Liver (tissue), 9 donors: ENCODE data around the gene C16orf89. TPM values are rescaled to one million over a fixed set of nuclear protein-coding genes. Genes with fewer than 3 reads are reported as not detected.
"Not testable (repeated sequence)": the region's sequence is repeated elsewhere in the genome, so short reads cannot be mapped to it uniquely, and the experiment has no call there.

ENCODE experiments used
- DNase-seq: peaks from one replicate; pipeline ENCODE4 v3.0.0-alpha.2; 2017; ENCODE audit warnings: low spot score
- H3K27ac ChIP-seq, 2 donors: one replicate each; pipeline ENCODE4 v1.7.0; 2013; ENCODE audit warnings: inconsistent platforms in 2 of 2, low read length in 2 of 2, control low read depth in 1 of 2, low read depth in 1 of 2, mild to moderate bottlenecking in 1 of 2
- H3K27me3 ChIP-seq, 4 donors: one replicate each; pipeline versions ENCODE4 v1.6.1 to v1.7.0; 2013; ENCODE audit warnings: low read length in 3 of 4, inconsistent platforms in 1 of 4, mild to moderate bottlenecking in 1 of 4, moderate library complexity in 1 of 4; ENCODE audit not compliant: control insufficient read depth in 4 of 4, insufficient read depth in 4 of 4
- H3K36me3 ChIP-seq, 4 donors: one replicate each; pipeline versions ENCODE4 v1.6.1 to v1.7.0; 2013; ENCODE audit warnings: low read length in 3 of 4, mild to moderate bottlenecking in 3 of 4, low read depth in 1 of 4, moderate library complexity in 1 of 4; ENCODE audit not compliant: control insufficient read depth in 4 of 4, insufficient read depth in 3 of 4
- H3K4me1 ChIP-seq, 4 donors: one replicate each; pipeline versions ENCODE4 v1.6.1 to v1.7.0; 2013; ENCODE audit warnings: low read length in 3 of 4, mild to moderate bottlenecking in 3 of 4, moderate library complexity in 1 of 4; ENCODE audit not compliant: control insufficient read depth in 4 of 4, insufficient read depth in 4 of 4
- H3K4me3 ChIP-seq, 3 donors: one replicate each; pipeline versions ENCODE4 v1.6.1 to v1.7.0; 2013; ENCODE audit warnings: low read length in 3 of 3, control low read depth in 1 of 3, low read depth in 1 of 3, mild to moderate bottlenecking in 1 of 3
- H3K9ac ChIP-seq, 2 donors: one replicate each; pipeline ENCODE4 v1.7.0; 2013; ENCODE audit warnings: low read length in 2 of 2, mild to moderate bottlenecking in 2 of 2, moderate library complexity in 2 of 2, control low read depth in 1 of 2, low read depth in 1 of 2
- H3K9me3 ChIP-seq, 4 donors: one replicate each; pipeline versions ENCODE4 v1.6.1 to v1.7.0; 2013; ENCODE audit warnings: low read length in 3 of 4; ENCODE audit not compliant: control insufficient read depth in 4 of 4
- WGBS: extraction: QIAGEN DNeasy Blood & Tissue Kit; methylation state at CpG from one replicate; pipeline ENCODE4 v1.1.7; 2013; 5-methylcytosine and 5-hydroxymethylcytosine counted together
- polyA plus RNA-seq, 2 donors: library from polyadenylated mRNA; stranded (reverse) in 1 of 2; unstranded in 1 of 2; fragments of 200-250 nt in 1 of 2; fragments of >200 nt in 1 of 2; fragmentation: Nextera tagmentation in 1 of 2; extraction: Ambion mirVana in 1 of 2; gene quantifications; one replicate each; pipeline versions ENCODE4 v1.2.1 to v1.2.3, GENCODE V29; 2013 to 2015
- total RNA-seq, 2 donors: library from RNA; depleted of rRNA; stranded (reverse); fragments of >200 nt; gene quantifications; one replicate each; pipeline ENCODE4 v1.2.3, GENCODE V29; 2014
- donor health status: healthy.
- donor health status: healthy.
- donor health status: healthy.
- donor health status: healthy.
- donor health status: healthy.

The C16orf89 gene
- total and polyA plus RNA-seq, 4 donors = 0.25 to 0.61 TPM; not detected in 2

GRCh38 chr16:5097061-5097469 is 31.3 kb upstream of the C16orf89 start:
- peak overlapping the region in 1 of 2 donors; percentile 8 for H3K9ac ChIP-seq
- H3K27ac ChIP-seq = peak overlapping the region; percentile 28 to 35
- not testable (repeated sequence) for H3K27me3 ChIP-seq, H3K9me3 ChIP-seq, DNase-seq, H3K4me1 ChIP-seq, H3K36me3 ChIP-seq
- 1% methylated on average over 23 of the region's 23 CpGs for WGBS
- peak overlapping the region; percentile 41 to 70 (median 43) for H3K4me3 ChIP-seq

GRCh38 chr16:5096437-5097060 is 30.8 kb upstream of the C16orf89 start:
- H3K9me3 ChIP-seq, DNase-seq, H3K27me3 ChIP-seq, H3K4me1 ChIP-seq, H3K36me3 ChIP-seq, H3K27ac ChIP-seq, H3K9ac ChIP-seq: not testable (repeated sequence)
- peak overlapping the region in 2 of 3 donors; percentile 43 to 70 for H3K4me3 ChIP-seq
- WGBS = 26% methylated on average over 7 of the region's 7 CpGs

GRCh38 chr16:5095145-5095830 is 29.5 kb upstream of the C16orf89 start:
- not testable (repeated sequence) for H3K36me3 ChIP-seq, H3K4me1 ChIP-seq, H3K9ac ChIP-seq, H3K27ac ChIP-seq, DNase-seq, H3K4me3 ChIP-seq, H3K27me3 ChIP-seq, H3K9me3 ChIP-seq
- 73% methylated on average over 11 of the region's 11 CpGs for WGBS

GRCh38 chr16:5093746-5094145 is 28.0 kb upstream of the C16orf89 start:
- H3K36me3 ChIP-seq, H3K27ac ChIP-seq, H3K9ac ChIP-seq, H3K4me3 ChIP-seq, H3K9me3 ChIP-seq, H3K4me1 ChIP-seq, DNase-seq, H3K27me3 ChIP-seq: not testable (repeated sequence)
- WGBS = 79% methylated on average over 11 of the region's 11 CpGs

GRCh38 chr16:5093081-5093480 is 27.3 kb upstream of the C16orf89 start:
- WGBS = 95% methylated on average over 9 of the region's 9 CpGs

GRCh38 chr16:5090592-5090991 is 24.8 kb upstream of the C16orf89 start:
- not testable (repeated sequence) for H3K27me3 ChIP-seq, H3K9me3 ChIP-seq, H3K4me1 ChIP-seq, H3K4me3 ChIP-seq, DNase-seq, H3K27ac ChIP-seq, H3K9ac ChIP-seq
- 93% methylated on average over 9 of the region's 9 CpGs for WGBS
- H3K36me3 ChIP-seq = peaks cover 3 to 10% (median 5%) of the 10 kb centered on the region in 4 donors

More at GRCh38 chr16:5093081-5093480, 27.3 kb upstream of the C16orf89 start:
- not testable (repeated sequence) for H3K36me3 ChIP-seq, H3K4me1 ChIP-seq, DNase-seq, H3K27me3 ChIP-seq, H3K27ac ChIP-seq, H3K9ac ChIP-seq, H3K4me3 ChIP-seq, H3K9me3 ChIP-seq

- not testable (repeated sequence) for H3K9ac ChIP-seq, H3K4me3 ChIP-seq, H3K4me1 ChIP-seq, H3K27ac ChIP-seq, H3K9me3 ChIP-seq, H3K27me3 ChIP-seq, DNase-seq
- H3K36me3 ChIP-seq = peaks cover 3 to 12% (median 4%) of the 10 kb centered on the region in 4 donors
- 93% methylated on average over 26 of the region's 26 CpGs for WGBS
These were observed 24.3 kb upstream of the C16orf89 start for GRCh38 chr16:5089911-5090555.

- not testable (repeated sequence) for H3K9ac ChIP-seq, H3K4me1 ChIP-seq, DNase-seq, H3K4me3 ChIP-seq, H3K27ac ChIP-seq, H3K27me3 ChIP-seq, H3K9me3 ChIP-seq
- 94% methylated on average over 17 of the region's 17 CpGs for WGBS
- H3K36me3 ChIP-seq = peaks cover 3 to 15% (median 4%) of the 10 kb centered on the region in 4 donors
These were observed 23.2 kb upstream of the C16orf89 start for GRCh38 chr16:5088936-5089335.
